T-helper 1 cell treated with Interleukin-12 subunit alpha and Interleukin-12 subunit beta and Interleukin-4 antibody, amounts not matched to agents 30 μg/mL and 1 μg/mL, for 36 hours (primary cell): ENCODE results near the gene PYROXD2.

Experiments
- H3K27ac Mint-ChIP-seq: one replicate; pipeline ENCODE4 v1.8.0; 2021; ENCODE audit warnings: mild to moderate bottlenecking, mixed read lengths
- H3K27me3 Mint-ChIP-seq: one replicate; pipeline ENCODE4 v1.8.0; 2021; ENCODE audit warnings: low read depth, mixed read lengths
- H3K36me3 Mint-ChIP-seq: one replicate; pipeline ENCODE4 v1.8.0; 2021; ENCODE audit warnings: low read depth, mixed read lengths
- H3K4me1 Mint-ChIP-seq: one replicate; pipeline ENCODE4 v1.8.0; 2021; ENCODE audit warnings: low read depth, mixed read lengths
- H3K4me3 Mint-ChIP-seq: one replicate; pipeline ENCODE4 v1.8.0; 2021; ENCODE audit warnings: mild to moderate bottlenecking, moderate library complexity, mixed read lengths
- H3K9me3 Mint-ChIP-seq: one replicate; pipeline ENCODE4 v1.8.0; 2021; ENCODE audit warnings: mixed read lengths

PYROXD2 gene

GRCh38 chr10:98425511-98426352 is 10.8 kb upstream of the PYROXD2 start:
- Mint-ChIP-seq H3K9me3 (no peaks in the 10 kb centered on the region), H3K36me3 (peaks cover 11% of the 10 kb centered on the region), H3K4me1 (no peaks in the 10 kb centered on the region), H3K27me3 (no peaks in the 10 kb centered on the region), H3K27ac (no peak overlapping the region), H3K4me3 (no peak overlapping the region)

- H3K4me1 Mint-ChIP-seq: no peaks in the 10 kb centered on the region
- no peaks in the 10 kb centered on the region for H3K27me3 Mint-ChIP-seq
- H3K36me3 Mint-ChIP-seq: peaks cover 8% of the 10 kb centered on the region
- no peaks in the 10 kb centered on the region for H3K9me3 Mint-ChIP-seq
- H3K4me3 Mint-ChIP-seq: no peak overlapping the region
- no peak overlapping the region for H3K27ac Mint-ChIP-seq
Measured at GRCh38 chr10:98424295-98425254, 9.6 kb upstream of the PYROXD2 start.

GRCh38 chr10:98423691-98424120 is 8.7 kb upstream of the PYROXD2 start:
- Mint-ChIP-seq H3K36me3 (peaks cover 13% of the 10 kb centered on the region), H3K4me3 (no peak overlapping the region), H3K27me3 (no peaks in the 10 kb centered on the region), H3K9me3 (no peaks in the 10 kb centered on the region), H3K4me1 (no peaks in the 10 kb centered on the region), H3K27ac (no peak overlapping the region)

- Mint-ChIP-seq H3K27ac (no peak overlapping the region), H3K9me3 (no peaks in the 10 kb centered on the region), H3K27me3 (no peaks in the 10 kb centered on the region), H3K4me3 (no peak overlapping the region), H3K36me3 (peaks cover 13% of the 10 kb centered on the region), H3K4me1 (no peaks in the 10 kb centered on the region)
Measured at GRCh38 chr10:98422182-98422581, 7.2 kb upstream of the PYROXD2 start.

GRCh38 chr10:98420786-98421185 is 5.8 kb upstream of the PYROXD2 start:
- no peak overlapping the region for H3K27ac Mint-ChIP-seq
- no peaks in the 10 kb centered on the region for H3K27me3 Mint-ChIP-seq
- H3K4me3 Mint-ChIP-seq: no peak overlapping the region
- no peaks in the 10 kb centered on the region for H3K9me3 Mint-ChIP-seq
- no peaks in the 10 kb centered on the region for H3K4me1 Mint-ChIP-seq
- H3K36me3 Mint-ChIP-seq: peaks cover 13% of the 10 kb centered on the region

GRCh38 chr10:98419469-98420261 is 4.7 kb upstream of the PYROXD2 start:
- H3K27me3 Mint-ChIP-seq: no peaks in the 10 kb centered on the region
- H3K27ac Mint-ChIP-seq: no peak overlapping the region
- no peak overlapping the region for H3K4me3 Mint-ChIP-seq
- peaks cover 4% of the 10 kb centered on the region for H3K4me1 Mint-ChIP-seq
- no peaks in the 10 kb centered on the region for H3K9me3 Mint-ChIP-seq
- peaks cover 13% of the 10 kb centered on the region for H3K36me3 Mint-ChIP-seq

- Mint-ChIP-seq H3K27ac (no peak overlapping the region), H3K4me3 (no peak overlapping the region), H3K4me1 (peaks cover 7% of the 10 kb centered on the region), H3K36me3 (peaks cover 13% of the 10 kb centered on the region), H3K27me3 (no peaks in the 10 kb centered on the region), H3K9me3 (no peaks in the 10 kb centered on the region)
Measured at GRCh38 chr10:98418665-98419468, 3.9 kb upstream of the PYROXD2 start.

- no peak overlapping the region for H3K27ac Mint-ChIP-seq
- H3K36me3 Mint-ChIP-seq: peaks cover 13% of the 10 kb centered on the region
Measured at GRCh38 chr10:98417973-98418664, 3.1 kb upstream of the PYROXD2 start.

GRCh38 chr10:98417481-98417959 is 2.5 kb upstream of the PYROXD2 start:
- H3K9me3 Mint-ChIP-seq: no peaks in the 10 kb centered on the region
- H3K27me3 Mint-ChIP-seq: no peaks in the 10 kb centered on the region
- H3K36me3 Mint-ChIP-seq: peaks cover 11% of the 10 kb centered on the region
- H3K27ac Mint-ChIP-seq: no peak overlapping the region
- no peak overlapping the region for H3K4me3 Mint-ChIP-seq
- peaks cover 7% of the 10 kb centered on the region for H3K4me1 Mint-ChIP-seq

More at GRCh38 chr10:98417973-98418664, 3.1 kb upstream of the PYROXD2 start:
- Mint-ChIP-seq H3K4me1 (peaks cover 7% of the 10 kb centered on the region), H3K9me3 (no peaks in the 10 kb centered on the region), H3K27me3 (no peaks in the 10 kb centered on the region), H3K4me3 (no peak overlapping the region)

- H3K36me3 Mint-ChIP-seq: peaks cover 10% of the 10 kb centered on the region
- H3K9me3 Mint-ChIP-seq: no peaks in the 10 kb centered on the region
- H3K27ac Mint-ChIP-seq: no peak overlapping the region
- no peak overlapping the region for H3K4me3 Mint-ChIP-seq
- H3K27me3 Mint-ChIP-seq: no peaks in the 10 kb centered on the region
- H3K4me1 Mint-ChIP-seq: peaks cover 7% of the 10 kb centered on the region
Measured at GRCh38 chr10:98416606-98417388, 1.8 kb upstream of the PYROXD2 start.

- no peak overlapping the region for H3K4me3 Mint-ChIP-seq
- no peak overlapping the region for H3K27ac Mint-ChIP-seq
- no peaks in the 10 kb centered on the region for H3K27me3 Mint-ChIP-seq
- peaks cover 10% of the 10 kb centered on the region for H3K36me3 Mint-ChIP-seq
- no peaks in the 10 kb centered on the region for H3K9me3 Mint-ChIP-seq
- peaks cover 7% of the 10 kb centered on the region for H3K4me1 Mint-ChIP-seq
Measured at GRCh38 chr10:98415731-98416119, 743 bp upstream of the PYROXD2 start.

GRCh38 chr10:98414578-98414931 is 427 bp downstream of the PYROXD2 start:
- Mint-ChIP-seq H3K27ac (no peak overlapping the region), H3K27me3 (no peaks in the 10 kb centered on the region), H3K4me3 (peak overlapping the region; percentile 76), H3K9me3 (no peaks in the 10 kb centered on the region), H3K4me1 (peaks cover 7% of the 10 kb centered on the region), H3K36me3 (peaks cover 7% of the 10 kb centered on the region)
